ENCODE results near the gene TAS2R14. TPM values are rescaled to one million over a fixed set of nuclear protein-coding genes. Genes with fewer than 3 reads are reported as not detected.

Gene TAS2R14
- total and polyA plus RNA-seq, 2 donors, result 1.2 to 20.3 TPM

- DNase-seq (ENCODE audit: extremely low spot score), result no peak
These were observed 3.0 kb upstream of the TAS2R14 start for GRCh38 chr12:10941916-10942607.

GRCh38 chr12:10941369-10941768, 2.3 kb upstream of the TAS2R14 start:
- H3K36me3 ChIP-seq (ENCODE audit: insufficient read depth), result no peaks in the 10 kb centered on the region
- DNase-seq (ENCODE audit: extremely low spot score), result no peak
- H3K27ac ChIP-seq (ENCODE audit: low read depth), result no peak overlapping the region
- no peaks in the 10 kb centered on the region for H3K4me1 ChIP-seq (ENCODE audit: insufficient read depth)
- H3K4me3 ChIP-seq (ENCODE audit: low read depth, low read length), result no peak overlapping the region

More at GRCh38 chr12:10941916-10942607, 3.0 kb upstream of the TAS2R14 start:
- Histone ChIP-seq H3K4me3 (ENCODE audit: low read depth, low read length) (no peak overlapping the region), H3K36me3 (ENCODE audit: insufficient read depth) (no peaks in the 10 kb centered on the region), H3K4me1 (ENCODE audit: insufficient read depth) (no peaks in the 10 kb centered on the region), H3K27ac (ENCODE audit: low read depth) (no peak overlapping the region)
- WGBS, result 75% methylated on average over 4 of the region's 4 CpGs

GRCh38 chr12:10940389-10940788, 1.3 kb upstream of the TAS2R14 start:
- DNase-seq (ENCODE audit: extremely low spot score), result no peak
- 65% methylated on average over 2 of the region's 2 CpGs for WGBS
- Histone ChIP-seq H3K36me3 (ENCODE audit: insufficient read depth) (no peaks in the 10 kb centered on the region), H3K4me3 (ENCODE audit: low read depth, low read length) (no peak overlapping the region), H3K4me1 (ENCODE audit: insufficient read depth) (no peaks in the 10 kb centered on the region), H3K27ac (ENCODE audit: low read depth) (no peak overlapping the region)

- H3K36me3 ChIP-seq (ENCODE audit: insufficient read depth), result no peaks in the 10 kb centered on the region
- H3K4me1 ChIP-seq (ENCODE audit: insufficient read depth), result no peaks in the 10 kb centered on the region
- no peak overlapping the region for H3K4me3 ChIP-seq (ENCODE audit: low read depth, low read length)
- WGBS, result 94% methylated on average over 1 of the region's 1 CpG
- no peak for DNase-seq (ENCODE audit: extremely low spot score)
- no peak overlapping the region for H3K27ac ChIP-seq (ENCODE audit: low read depth)
These were observed 2.6 kb downstream of the TAS2R14 start for GRCh38 chr12:10936506-10936905.

- no peaks in the 10 kb centered on the region for H3K36me3 ChIP-seq (ENCODE audit: insufficient read depth)
- 97% methylated on average over 5 of the region's 5 CpGs for WGBS
- no peak within 1 kb of the TSS for H3K27ac ChIP-seq (ENCODE audit: low read depth)
- no peak for DNase-seq (ENCODE audit: extremely low spot score)
- H3K4me3 ChIP-seq (ENCODE audit: low read depth, low read length), result no peak within 1 kb of the TSS
- no peaks in the 10 kb centered on the region for H3K4me1 ChIP-seq (ENCODE audit: insufficient read depth)
These were observed 10.2 kb downstream of the TAS2R14 start, which contains the start of gene PRH2 for GRCh38 chr12:10928746-10929286. Gene PRH2 (plus strand): TSS chr12:10929236. CDS start chr12:10929274, 38 bp downstream.

- WGBS, result 88% methylated on average over 5 of the region's 5 CpGs
- DNase-seq (ENCODE audit: extremely low spot score), result no peak
- no peaks in the 10 kb centered on the region for H3K36me3 ChIP-seq (ENCODE audit: insufficient read depth)
- H3K4me3 ChIP-seq (ENCODE audit: low read depth, low read length), result no peak overlapping the region
- no peaks in the 10 kb centered on the region for H3K4me1 ChIP-seq (ENCODE audit: insufficient read depth)
- H3K27ac ChIP-seq (ENCODE audit: low read depth), result no peak overlapping the region
These were observed 12.8 kb downstream of the TAS2R14 start for GRCh38 chr12:10926269-10926668.

- H3K36me3 ChIP-seq (ENCODE audit: insufficient read depth), result no peaks in the 10 kb centered on the region
- WGBS, result 93% methylated on average over 1 of the region's 1 CpG
- no peaks in the 10 kb centered on the region for H3K4me1 ChIP-seq (ENCODE audit: insufficient read depth)
- H3K4me3 ChIP-seq (ENCODE audit: low read depth, low read length), result no peak overlapping the region
- H3K27ac ChIP-seq (ENCODE audit: low read depth), result no peak overlapping the region
- DNase-seq (ENCODE audit: extremely low spot score), result no peak
These were observed 19.3 kb downstream of the TAS2R14 start for GRCh38 chr12:10919809-10920208.

- no peak for DNase-seq (ENCODE audit: extremely low spot score)
- Histone ChIP-seq H3K36me3 (ENCODE audit: insufficient read depth) (no peaks in the 10 kb centered on the region), H3K27ac (ENCODE audit: low read depth) (no peak overlapping the region), H3K4me3 (ENCODE audit: low read depth, low read length) (no peak overlapping the region), H3K4me1 (ENCODE audit: insufficient read depth) (no peaks in the 10 kb centered on the region)
- 95% methylated on average over 8 of the region's 8 CpGs for WGBS
These were observed 28.7 kb downstream of the TAS2R14 start for GRCh38 chr12:10910380-10910779.

- Histone ChIP-seq H3K4me1 (ENCODE audit: insufficient read depth) (no peaks in the 10 kb centered on the region), H3K4me3 (ENCODE audit: low read depth, low read length) (no peak within 1 kb of the TSS), H3K36me3 (ENCODE audit: insufficient read depth) (no peaks in the 10 kb centered on the region), H3K27ac (ENCODE audit: low read depth) (no peak within 1 kb of the TSS)
- WGBS, result 95% methylated on average over 1 of the region's 1 CpG
- DNase-seq (ENCODE audit: extremely low spot score), result no peak
These were observed 29.6 kb downstream of the TAS2R14 start, which contains the start of gene TAS2R13 for GRCh38 chr12:10909462-10909861. Gene TAS2R13 (minus strand): TSS chr12:10909562. CDS start chr12:10909298, 264 bp downstream.

- H3K4me1 ChIP-seq (ENCODE audit: insufficient read depth), result no peaks in the 10 kb centered on the region
- no peaks in the 10 kb centered on the region for H3K36me3 ChIP-seq (ENCODE audit: insufficient read depth)
- no peak overlapping the region for H3K4me3 ChIP-seq (ENCODE audit: low read depth, low read length)
- H3K27ac ChIP-seq (ENCODE audit: low read depth), result no peak overlapping the region
- no peak for DNase-seq (ENCODE audit: extremely low spot score)
- 97% methylated on average over 4 of the region's 4 CpGs for WGBS
These were observed 34.4 kb downstream of the TAS2R14 start for GRCh38 chr12:10904686-10905085.

GRCh38 chr12:10901427-10901826, 37.6 kb downstream of the TAS2R14 start:
- Histone ChIP-seq H3K4me1 (ENCODE audit: insufficient read depth) (no peaks in the 10 kb centered on the region), H3K36me3 (ENCODE audit: insufficient read depth) (no peaks in the 10 kb centered on the region), H3K27ac (ENCODE audit: low read depth) (no peak overlapping the region), H3K4me3 (ENCODE audit: low read depth, low read length) (no peak overlapping the region)
- no peak for DNase-seq (ENCODE audit: extremely low spot score)
- 95% methylated on average over 1 of the region's 1 CpG for WGBS

- Histone ChIP-seq H3K27ac (ENCODE audit: low read depth) (no peak overlapping the region), H3K36me3 (ENCODE audit: insufficient read depth) (no peaks in the 10 kb centered on the region), H3K4me3 (ENCODE audit: low read depth, low read length) (no peak overlapping the region), H3K4me1 (ENCODE audit: insufficient read depth) (no peaks in the 10 kb centered on the region)
- DNase-seq (ENCODE audit: extremely low spot score), result no peak
- 98% methylated on average over 1 of the region's 1 CpG for WGBS
These were observed 38.1 kb downstream of the TAS2R14 start for GRCh38 chr12:10900972-10901371.

- WGBS, result 98% methylated on average over 1 of the region's 1 CpG
- no peak for DNase-seq (ENCODE audit: extremely low spot score)
- Histone ChIP-seq H3K36me3 (ENCODE audit: insufficient read depth) (no peaks in the 10 kb centered on the region), H3K27ac (ENCODE audit: low read depth) (no peak overlapping the region), H3K4me1 (ENCODE audit: insufficient read depth) (no peaks in the 10 kb centered on the region), H3K4me3 (ENCODE audit: low read depth, low read length) (no peak overlapping the region)
These were observed 38.5 kb downstream of the TAS2R14 start for GRCh38 chr12:10900530-10900929.

GRCh38 chr12:10896854-10897253, 42.2 kb downstream of the TAS2R14 start:
- no peak for DNase-seq (ENCODE audit: extremely low spot score)
- Histone ChIP-seq H3K36me3 (ENCODE audit: insufficient read depth) (no peaks in the 10 kb centered on the region), H3K27ac (ENCODE audit: low read depth) (no peak overlapping the region), H3K4me1 (ENCODE audit: insufficient read depth) (no peaks in the 10 kb centered on the region), H3K4me3 (ENCODE audit: low read depth, low read length) (no peak overlapping the region)
- WGBS, result 95% methylated on average over 5 of the region's 5 CpGs

All from urinary bladder (tissue), 4 donors.